Right lung (tissue), 5 donors: ENCODE data around the gene GJB6. TPM values are rescaled to one million over a fixed set of nuclear protein-coding genes. Genes with fewer than 3 reads are reported as not detected.

Source experiments
- DNase-seq, 2 donors: peaks; one replicate each; pipeline ENCODE4 v3.0.0-alpha.2; 2013
- polyA plus RNA-seq, 5 donors: library from polyadenylated mRNA; unstranded; fragments of 120-200 nt; gene quantifications; one replicate each; pipeline versions ENCODE4 v1.2.1 to v1.2.3, GENCODE V29; 2013; ENCODE audit warnings: inconsistent platforms in 1 of 5, low replicate concordance in 1 of 5; ENCODE audit not compliant: insufficient read length in 5 of 5, insufficient read depth in 1 of 5

Gene GJB6
- polyA plus RNA-seq, 5 donors: 0.75 to 1.5 (median 0.83) TPM

DNA sequence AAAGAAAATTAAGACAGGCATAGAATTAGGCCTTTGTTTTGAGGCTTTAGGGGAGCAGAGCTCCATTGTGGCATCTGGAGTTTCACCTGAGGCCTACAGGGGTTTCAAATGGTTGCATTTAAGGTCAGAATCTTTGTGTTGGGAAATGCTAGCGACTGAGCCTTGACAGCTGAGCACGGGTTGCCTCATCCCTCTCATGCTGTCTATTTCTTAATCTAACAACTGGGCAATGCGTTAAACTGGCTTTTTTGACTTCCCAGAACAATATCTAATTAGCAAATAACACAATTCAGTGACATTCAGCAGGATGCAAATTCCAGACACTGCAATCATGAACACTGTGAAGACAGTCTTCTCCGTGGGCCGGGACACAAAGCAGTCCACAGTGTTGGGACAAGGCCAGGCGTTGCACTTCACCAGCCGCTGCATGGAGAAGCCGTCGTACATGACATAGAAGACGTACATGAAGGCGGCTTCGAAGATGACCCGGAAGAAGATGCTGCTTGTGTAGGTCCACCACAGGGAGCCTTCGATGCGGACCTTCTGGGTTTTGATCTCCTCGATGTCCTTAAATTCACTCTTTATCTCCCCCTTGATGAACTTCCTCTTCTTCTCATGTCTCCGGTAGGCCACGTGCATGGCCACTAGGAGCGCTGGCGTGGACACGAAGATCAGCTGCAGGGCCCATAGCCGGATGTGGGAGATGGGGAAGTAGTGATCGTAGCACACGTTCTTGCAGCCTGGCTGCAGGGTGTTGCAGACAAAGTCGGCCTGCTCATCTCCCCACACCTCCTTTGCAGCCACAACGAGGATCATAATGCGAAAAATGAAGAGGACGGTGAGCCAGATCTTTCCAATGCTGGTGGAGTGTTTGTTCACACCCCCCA lies 43.2 kb downstream of the GJB6 start:
- DNase-seq: no peak

DNA sequence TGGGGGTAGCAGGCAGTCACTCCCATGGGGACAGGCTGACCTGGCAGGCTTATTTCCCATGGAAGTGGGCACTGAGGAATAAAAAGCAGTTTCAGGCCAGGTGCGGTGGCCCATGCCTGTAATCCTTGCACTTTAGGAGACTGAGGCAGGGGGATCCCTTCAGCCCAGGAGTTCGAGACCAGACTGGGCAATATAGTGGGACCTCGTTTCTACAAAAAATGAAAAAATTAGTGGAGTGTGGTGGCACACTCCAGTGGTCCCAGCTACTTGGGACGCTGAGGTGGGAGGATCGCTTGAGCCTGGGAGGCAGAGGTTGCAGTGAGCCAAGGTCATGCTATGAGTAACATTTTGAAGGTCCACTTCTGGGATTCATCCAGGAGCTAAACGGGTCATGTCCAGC lies 45.3 kb downstream of the GJB6 start:
- DNase-seq: no peak

DNA sequence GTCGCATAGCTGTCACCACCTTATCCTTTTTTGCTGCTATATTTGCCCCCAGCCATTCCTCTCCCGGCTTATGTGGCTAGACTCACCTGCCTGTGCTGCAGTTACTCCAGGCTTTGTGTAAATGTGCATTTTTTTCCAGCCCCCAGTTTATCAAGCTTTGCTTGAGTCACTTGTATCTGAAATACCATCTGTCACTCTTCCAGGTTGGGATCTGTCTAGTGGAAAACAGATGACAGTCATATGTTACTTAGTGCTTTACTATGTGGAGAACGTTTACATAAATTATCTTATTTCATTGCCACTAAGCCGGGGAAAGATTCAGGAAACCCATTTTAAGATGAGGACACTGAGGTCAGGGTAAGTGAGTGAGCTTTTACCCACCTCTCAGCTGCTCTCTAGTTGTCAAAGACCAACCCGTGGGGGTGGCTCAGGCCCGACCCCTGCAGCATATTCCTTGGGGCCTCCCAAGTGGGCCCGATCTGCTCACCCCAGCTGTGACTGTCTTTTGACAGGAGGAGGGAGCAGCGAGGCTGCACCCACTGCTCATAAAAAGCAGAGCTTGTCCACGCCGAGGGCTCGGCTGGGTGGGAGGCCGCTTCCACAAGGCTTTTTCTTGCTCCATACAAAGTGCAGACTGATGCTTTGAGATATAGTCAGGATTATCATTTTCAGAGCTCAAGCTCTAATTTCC lies 46.6 kb downstream of the GJB6 start:
- DNase-seq: no peak

DNA sequence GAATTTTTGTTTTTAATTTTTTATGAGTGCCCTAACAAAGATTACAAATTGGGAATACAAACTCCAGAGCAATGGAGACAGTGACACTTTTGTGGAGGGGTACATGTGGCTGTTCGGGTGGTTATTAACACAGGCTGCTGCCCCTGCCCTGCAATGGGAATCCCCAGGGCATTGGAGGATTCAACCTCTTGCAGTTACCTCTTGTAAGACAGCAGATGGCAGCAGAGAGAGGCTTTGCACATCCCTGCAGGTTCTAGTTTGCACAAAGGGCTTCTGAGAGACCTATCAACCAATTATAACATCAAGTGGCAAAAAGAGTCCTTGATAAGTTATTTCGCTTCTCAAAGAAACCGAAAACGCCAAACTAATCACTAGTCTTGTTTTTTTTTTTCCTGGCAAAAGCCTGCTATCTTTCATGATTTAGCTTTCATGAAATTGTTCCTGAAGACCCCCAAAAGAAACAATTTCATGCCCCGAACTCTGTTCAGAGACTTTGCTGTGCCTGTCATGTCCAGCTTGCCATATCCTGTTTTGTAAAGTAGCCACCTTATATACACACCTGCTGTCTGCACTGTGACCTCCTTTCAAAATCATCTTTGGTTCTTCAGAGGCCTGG lies 49.8 kb downstream of the GJB6 start:
- DNase-seq: peak in 1 of 2 donors; percentile 60

DNA sequence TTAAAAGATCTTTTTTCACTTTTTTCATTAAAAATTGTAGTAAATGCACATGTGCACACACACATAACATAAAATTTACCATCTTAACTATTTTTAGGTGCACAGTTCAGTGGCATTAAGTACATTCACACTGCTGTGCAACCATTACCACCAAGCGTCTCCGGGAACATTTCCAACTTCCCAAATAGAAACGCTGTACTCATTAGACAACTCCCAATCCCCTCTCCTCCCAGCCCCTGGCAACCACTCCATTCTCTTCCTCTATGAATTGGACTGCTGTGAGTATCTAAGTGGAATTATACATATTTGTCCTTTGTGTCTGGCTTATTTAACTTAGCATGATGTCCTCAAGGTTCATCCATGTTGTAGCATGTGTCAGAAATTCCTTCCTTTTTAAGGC lies 50.9 kb downstream of the GJB6 start:
- DNase-seq: no peak

DNA sequence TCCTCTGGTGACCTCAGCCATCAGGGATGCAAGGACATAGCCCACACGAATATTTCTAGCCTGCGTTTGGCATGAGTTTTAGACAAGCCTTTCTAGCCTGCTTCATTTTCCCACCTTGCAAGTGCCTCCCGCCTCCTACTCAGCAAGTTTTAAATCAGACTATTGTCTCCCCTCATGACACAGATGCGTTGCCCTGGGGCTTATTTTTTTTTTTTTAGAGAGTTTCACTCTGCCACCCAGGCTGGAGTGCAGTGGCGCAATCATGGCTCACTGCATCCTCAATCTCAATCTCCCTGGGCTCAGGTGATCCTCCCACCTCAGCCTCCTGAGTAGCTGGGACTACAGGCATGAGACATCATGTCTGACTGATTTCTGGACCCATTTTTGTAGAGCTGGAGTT lies 54.0 kb downstream of the GJB6 start:
- no peak for DNase-seq

DNA sequence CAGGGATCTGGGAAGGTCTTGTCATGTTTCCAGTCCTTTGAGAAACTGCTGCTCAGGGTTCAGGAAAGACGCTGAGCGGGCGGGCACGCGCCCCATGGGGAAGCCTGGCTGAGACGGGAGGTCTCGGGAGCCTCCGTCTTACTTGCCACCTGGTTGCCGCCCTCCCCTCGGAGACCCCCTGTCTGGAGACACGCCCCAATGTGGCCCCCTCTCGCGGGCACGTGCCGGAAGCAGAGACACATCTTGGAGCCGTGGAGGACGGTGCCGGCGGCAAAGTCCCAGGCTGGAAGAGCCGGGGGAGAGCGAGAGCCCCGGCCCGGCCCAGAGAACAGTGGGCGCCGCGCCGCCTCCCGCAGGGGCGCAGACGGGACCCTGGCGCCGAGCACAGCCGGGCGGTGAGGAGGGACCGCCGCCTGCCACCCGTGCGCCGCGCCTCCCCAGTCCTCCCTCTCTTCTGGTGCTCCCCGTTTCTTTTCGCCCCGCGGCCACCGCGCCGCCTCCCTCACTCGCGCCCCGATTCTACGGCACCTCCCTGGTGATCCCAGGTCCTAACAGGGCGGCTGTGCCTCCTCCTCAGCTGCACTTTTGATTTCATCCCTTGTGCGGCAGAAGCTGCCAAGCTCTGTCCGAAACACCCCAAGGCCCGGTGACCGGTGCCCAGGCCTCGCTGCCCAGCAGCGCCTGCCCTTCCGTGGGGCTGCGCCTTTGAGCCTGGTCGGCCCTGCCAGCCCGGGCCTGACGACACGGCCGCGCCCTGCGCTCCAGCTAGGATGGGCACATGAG lies 54.9 kb downstream of the GJB6 start:
- DNase-seq: no peak

DNA sequence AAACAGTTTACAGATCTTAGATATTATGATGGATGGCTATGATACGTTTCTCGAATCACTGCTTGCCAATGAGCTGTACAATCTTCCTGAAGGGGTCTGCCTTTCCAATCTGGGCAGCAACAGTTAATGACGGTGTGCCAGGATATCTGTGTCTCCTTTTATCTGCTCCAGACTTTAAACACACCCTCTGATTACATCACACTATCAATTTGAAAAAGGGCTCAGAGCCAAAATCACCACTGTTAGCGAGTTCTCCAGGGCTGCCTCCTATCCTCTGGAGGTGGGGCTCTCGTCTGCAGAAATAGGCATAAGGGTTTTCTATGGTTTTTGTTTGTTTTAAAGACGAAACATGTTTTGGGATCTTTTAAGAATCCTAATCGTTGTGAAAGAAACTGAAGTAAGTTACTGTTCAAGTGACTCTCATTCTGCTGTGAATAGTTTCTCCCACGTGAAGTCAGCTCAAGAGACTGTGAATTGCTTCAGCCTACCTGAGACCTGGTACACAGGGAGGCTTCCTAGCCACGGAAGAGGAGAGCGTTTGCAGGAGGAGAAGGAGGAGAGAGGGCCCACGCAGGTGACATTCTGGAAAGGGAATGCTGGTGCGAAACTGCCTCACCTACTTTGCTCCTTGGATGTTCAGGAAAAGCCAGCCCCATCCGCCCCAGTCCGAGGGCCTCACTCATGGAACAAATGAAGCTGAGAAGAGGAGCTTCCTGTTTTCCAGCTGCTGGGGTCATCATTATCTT lies 56.0 kb downstream of the GJB6 start:
- DNase-seq: no peak

DNA sequence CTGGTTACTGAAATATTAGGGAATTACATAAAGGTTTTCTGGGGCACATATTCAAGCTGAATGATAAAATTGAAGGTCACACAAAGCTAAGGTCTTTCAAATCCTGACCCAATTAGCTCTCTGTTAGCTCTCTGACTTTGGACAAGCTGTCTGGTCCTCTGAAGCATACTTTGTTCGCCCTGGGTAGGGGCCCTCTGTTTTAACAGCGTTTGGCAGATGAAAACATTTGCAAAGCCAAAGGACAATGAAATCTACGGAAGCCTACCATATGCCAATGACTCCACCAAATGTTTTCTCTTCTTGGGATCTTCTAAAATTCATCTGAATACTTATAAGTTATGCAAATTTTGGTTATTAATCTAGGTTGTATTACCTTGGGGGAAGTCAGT lies 56.7 kb downstream of the GJB6 start:
- no peak for DNase-seq

DNA sequence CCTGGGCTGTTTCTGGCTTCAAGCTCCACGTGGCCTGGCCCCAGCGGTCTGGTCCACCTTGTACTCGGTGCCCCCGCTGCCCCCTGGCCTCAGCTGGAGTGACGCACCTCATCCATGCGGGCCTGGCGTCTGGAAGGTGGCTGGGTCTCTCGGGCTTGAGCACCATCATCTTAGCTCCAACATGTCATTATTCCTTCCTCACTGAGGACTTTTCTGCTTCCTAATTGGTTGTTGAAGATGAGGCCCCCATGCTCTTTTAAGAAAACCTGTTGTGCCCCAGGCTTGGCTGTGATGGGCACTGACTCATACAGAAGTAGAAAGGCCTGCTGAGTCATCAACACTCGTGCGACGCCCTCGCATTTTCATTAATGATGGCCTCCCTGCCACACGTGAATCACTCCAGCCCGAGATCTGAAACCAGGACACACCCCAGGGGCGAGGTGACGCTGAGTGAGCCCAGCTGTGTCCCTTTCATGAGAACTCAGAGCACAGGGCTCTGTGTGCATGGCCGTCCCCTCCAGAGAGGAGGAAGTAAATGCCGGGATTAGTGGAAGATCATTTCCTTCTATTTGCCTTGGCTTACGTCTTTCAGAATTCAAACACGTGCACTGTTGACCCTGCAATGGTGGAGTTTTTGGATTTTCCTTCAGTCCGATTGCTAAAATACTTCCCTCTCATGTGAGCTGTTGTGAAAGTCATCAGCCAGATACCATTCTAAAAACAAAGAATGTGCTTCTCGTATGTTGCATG lies 57.3 kb downstream of the GJB6 start:
- DNase-seq: peak; percentile 66 to 72

DNA sequence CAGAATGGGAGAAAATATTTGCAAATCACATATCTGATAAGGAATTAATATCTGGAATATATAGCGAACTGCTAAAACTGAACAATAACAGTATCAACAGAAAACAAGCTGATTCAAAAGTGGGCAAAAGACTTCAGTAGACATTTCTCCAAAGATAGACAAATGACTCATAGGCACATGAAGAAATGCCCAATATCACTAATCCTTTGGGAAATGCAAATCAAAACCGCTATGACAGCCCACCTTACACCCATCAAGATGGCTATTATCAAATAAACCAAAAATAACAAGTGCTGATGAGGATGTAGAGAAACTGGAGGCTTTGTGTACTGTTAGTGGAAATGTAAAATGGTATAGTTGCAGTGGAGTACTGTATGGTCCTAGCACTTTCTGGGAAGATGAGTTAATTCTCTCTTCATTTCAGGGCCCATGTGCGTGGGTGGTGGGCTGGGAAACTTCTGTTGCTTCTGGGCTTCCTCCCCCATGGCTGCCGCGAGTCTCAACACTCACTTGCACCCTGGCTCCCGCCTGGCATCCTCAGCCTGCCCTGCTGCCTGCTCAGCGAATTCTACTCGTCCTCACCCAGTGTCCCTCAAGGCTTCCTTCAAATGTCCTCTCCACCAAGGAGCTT lies 58.9 kb downstream of the GJB6 start:
- DNase-seq: no peak

Other genes starting within 250 kb of the GJB6 start
- under 1 TPM; 0.04 to 0.18 (median 0.07) TPM for gene GJA3, start 71.3 kb downstream of the GJB6 start, polyA plus RNA-seq
- gene GJB2, start 39.4 kb downstream of the GJB6 start, polyA plus RNA-seq: under 1 TPM; 0.31 to 0.80 (median 0.63) TPM